Measurements from ENCODE around the gene FLCN.

The FLCN gene

GRCh38 chr17:17236295-17237025, 508 bp downstream of the FLCN start:
- in situ Hi-C loops (cut with HindIII; ENCODE audit: low sequenced_read_pairs) = no loop called here

- in situ Hi-C loops (cut with HindIII; ENCODE audit: low sequenced_read_pairs) = no loop called here
These were observed 1.5 kb downstream of the FLCN start for GRCh38 chr17:17235212-17236174.

DNA sequence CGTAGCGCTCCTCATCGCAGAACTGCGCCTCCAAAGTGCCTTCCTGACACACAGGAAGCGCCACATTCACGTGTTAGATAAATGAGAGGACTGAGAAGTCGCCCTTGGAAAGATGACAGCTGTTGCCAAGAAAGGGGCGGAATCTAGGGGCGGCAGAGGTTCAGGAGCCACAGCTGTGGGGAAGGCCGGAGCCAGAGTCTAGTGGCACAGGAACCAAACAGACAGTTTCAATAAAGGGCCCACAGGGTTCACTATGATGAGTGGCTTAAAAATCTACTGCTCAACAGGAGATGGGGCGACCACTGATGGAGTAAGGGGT, 4.7 kb downstream of the FLCN start:
- in situ Hi-C loops (cut with HindIII; ENCODE audit: low sequenced_read_pairs) = no loop called here

GRCh38 chr17:17231621-17232302, 5.2 kb downstream of the FLCN start:
- in situ Hi-C loops (cut with HindIII; ENCODE audit: low sequenced_read_pairs) = no loop called here

- in situ Hi-C loops (cut with HindIII; ENCODE audit: low sequenced_read_pairs) = no loop called here
These were observed 7.3 kb downstream of the FLCN start for GRCh38 chr17:17229416-17230384.

GRCh38 chr17:17228521-17229279, 8.3 kb downstream of the FLCN start:
- in situ Hi-C loops (cut with HindIII; ENCODE audit: low sequenced_read_pairs) = no loop called here

- in situ Hi-C loops (cut with HindIII; ENCODE audit: low sequenced_read_pairs) = no loop called here
These were observed 9.1 kb downstream of the FLCN start for GRCh38 chr17:17227608-17228520.

DNA sequence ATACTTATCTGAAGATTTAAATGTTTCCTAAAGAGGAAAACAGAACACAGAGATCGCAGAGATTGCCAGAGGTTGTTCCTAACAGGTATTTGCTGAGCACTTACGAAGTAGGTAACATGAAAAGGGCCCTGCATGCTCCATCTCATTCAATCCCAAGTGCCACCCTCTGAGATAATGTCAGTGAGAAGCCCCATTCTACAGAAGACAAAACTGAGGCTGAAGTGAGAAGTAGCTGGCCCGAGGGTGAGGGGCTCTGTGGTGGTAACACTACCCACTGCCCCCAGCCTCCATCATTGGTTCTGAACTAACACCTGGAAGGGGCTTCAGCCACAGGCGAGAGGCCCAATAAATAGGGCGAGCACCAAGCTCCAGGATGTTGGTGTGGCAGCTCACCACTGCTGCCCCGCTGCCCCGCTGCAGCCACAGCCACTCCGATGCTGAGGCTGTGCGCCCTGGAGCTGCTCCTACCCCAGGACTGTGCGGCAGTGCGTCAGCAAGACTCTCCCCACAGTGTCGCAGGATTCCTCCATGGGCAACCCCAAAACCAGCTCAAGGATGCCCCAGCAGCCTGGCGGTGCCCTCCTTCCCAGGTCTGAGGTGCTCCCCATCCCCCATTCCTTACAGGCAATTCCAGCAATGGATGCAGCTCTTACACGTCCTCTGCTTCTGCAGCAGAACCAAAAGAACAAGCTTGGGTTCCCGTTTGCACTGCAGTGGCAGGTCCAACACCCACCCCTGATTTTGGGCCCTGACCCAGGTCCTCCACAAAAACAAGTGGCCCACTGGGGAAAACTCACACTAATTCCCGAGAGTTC, 10.3 kb downstream of the FLCN start:
- in situ Hi-C loops (cut with HindIII; ENCODE audit: low sequenced_read_pairs) = no loop called here

- in situ Hi-C loops (cut with HindIII; ENCODE audit: low sequenced_read_pairs) = no loop called here
These were observed 11.1 kb downstream of the FLCN start for GRCh38 chr17:17225901-17226300.

GRCh38 chr17:17224137-17224536, 12.8 kb downstream of the FLCN start:
- in situ Hi-C loops (cut with HindIII; ENCODE audit: low sequenced_read_pairs) = no loop called here

GRCh38 chr17:17223736-17224135, 13.2 kb downstream of the FLCN start:
- in situ Hi-C loops (cut with HindIII; ENCODE audit: low sequenced_read_pairs) = no loop called here

DNA sequence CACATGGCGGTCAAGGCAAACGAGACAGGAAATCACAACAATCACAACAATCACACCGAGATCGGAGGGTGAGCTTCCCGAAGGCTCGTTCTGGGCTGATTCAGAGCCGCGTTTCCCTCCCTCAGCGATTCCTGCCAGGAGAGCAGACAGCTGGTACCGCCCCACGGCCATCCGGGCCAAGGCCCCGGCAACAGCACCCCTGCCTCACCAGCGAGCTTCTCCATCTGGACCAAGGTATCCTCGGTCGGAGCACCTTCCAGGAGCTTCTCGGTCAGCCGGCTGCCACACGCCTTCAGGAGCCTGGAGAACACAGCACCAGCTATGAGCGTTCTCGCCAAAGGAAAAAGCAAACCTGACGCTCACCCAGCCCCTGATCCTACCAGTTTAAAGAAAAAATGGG, 15.6 kb downstream of the FLCN start:
- in situ Hi-C loops (cut with HindIII; ENCODE audit: low sequenced_read_pairs) = no loop called here

DNA sequence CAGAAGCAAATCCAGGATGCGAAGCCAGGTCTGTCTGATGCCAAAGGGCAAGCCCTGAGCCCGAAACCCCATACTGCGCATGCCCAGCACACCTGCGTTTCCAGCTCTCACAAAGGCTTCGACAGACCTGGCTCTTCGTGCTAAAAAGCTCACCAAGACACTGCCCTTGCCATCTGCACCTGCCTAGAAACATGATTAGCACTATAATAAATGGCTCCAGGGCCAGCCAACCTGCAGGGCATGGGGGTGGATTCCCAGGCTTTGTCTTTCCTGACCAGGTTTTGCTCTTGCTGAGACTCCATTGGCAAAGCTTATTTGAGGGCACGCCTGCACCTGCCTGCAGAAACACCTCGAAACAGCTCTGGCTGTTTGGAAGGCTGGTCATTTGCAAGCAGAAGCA, 16.4 kb downstream of the FLCN start:
- in situ Hi-C loops (cut with HindIII; ENCODE audit: low sequenced_read_pairs) = no loop called here

DNA sequence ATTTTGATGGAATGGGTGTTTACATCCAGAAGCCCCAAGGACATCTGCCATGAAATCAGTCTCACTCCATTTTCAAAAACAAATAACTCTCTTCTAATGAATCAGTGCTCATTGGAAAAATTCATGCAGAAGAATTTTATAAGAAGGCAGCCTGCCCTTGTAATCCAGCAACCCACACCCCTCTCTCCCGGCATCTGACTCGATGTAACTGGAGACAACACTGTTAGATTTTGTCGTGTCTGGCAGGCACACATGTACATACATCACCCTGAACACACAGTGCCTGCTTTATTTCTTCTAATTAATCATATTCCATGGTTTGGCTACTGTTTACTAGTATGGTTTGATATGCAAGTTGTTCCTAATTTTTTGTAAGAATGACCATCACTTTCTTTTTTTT, 19.0 kb downstream of the FLCN start:
- in situ Hi-C loops (cut with HindIII; ENCODE audit: low sequenced_read_pairs) = no loop called here

DNA sequence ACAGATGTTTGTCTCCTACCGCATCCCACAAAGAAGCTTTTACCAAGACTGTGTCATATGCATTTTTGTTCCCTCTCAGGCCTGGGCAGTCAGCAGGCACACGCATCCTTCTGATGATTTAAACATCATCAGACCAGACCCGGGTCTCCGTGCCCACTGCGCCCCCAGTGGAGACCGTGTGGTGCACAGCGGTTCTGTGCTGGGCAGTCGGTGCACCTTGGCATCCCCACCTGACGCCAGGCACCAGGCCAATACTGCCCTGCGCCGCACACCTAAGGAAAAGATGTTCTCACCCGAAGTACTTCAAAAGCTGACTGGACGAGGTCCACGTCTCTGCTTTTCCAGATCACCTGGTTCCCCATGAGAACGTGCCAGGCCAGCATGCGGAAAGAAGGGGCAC, 20.2 kb downstream of the FLCN start:
- in situ Hi-C loops (cut with HindIII; ENCODE audit: low sequenced_read_pairs) = no loop called here

DNA sequence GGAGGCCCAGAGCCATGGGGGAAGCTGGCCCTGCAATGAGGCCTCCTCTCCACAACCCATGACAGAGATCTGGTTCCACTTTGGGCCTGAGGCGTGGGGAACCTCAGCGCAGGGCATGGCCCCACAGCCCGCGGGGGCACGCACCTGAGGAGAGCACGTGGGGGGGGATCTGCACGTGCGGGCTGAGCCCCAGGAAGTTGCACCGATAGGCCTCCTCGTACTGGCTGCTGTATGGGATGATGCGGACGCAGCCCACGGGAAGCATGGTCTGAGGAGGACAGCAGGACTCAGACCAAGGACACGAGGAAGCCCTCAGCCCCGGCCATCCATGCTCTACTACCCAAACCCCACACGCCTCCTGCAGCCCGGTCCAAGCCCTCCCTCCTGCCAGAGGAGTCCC, 20.7 kb downstream of the FLCN start:
- in situ Hi-C loops (cut with HindIII; ENCODE audit: low sequenced_read_pairs) = no loop called here

DNA sequence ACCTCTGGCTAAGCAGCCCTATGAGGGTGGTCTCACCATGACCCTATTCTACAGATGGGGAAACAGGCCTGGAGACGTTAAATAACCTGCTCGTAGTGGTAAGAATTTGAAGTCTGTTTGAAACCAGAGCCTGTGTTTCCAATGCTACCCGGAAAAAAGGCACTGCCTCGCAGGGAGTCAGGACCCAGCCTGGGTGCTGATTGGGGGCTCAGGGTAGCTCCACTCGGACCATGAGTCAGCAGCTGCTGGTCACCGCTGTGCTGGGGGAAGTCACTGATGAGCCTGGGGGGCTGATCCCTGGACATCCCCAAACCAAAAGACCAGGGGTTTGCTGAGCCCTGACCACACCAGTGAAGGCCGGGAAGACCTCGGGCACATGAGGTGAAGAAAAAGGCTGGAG, 21.4 kb downstream of the FLCN start:
- in situ Hi-C loops (cut with HindIII; ENCODE audit: low sequenced_read_pairs) = no loop called here

Data from DLD1 (cell line).